Mesodermal cell (in vitro differentiated cells): ENCODE data around the gene COX7B2. TPM values are rescaled to one million over a fixed set of nuclear protein-coding genes. Genes with fewer than 3 reads are reported as not detected.

Experiments used
- H3K27ac ChIP-seq: 2 replicates; pipeline ENCODE4 v1.7.0; 2013; ENCODE audit warnings: mild to moderate bottlenecking, low read depth, low read length, moderate library complexity; ENCODE audit not compliant: severe bottlenecking
- H3K36me3 ChIP-seq: 2 replicates; pipeline ENCODE4 v1.7.1; 2013; ENCODE audit warnings: mild to moderate bottlenecking, low read length, moderate library complexity; ENCODE audit not compliant: control insufficient read depth, insufficient read depth
- H3K4me1 ChIP-seq: one replicate; pipeline ENCODE4 v1.7.1; 2013; ENCODE audit warnings: mild to moderate bottlenecking, low read length; ENCODE audit not compliant: insufficient read depth, control insufficient read depth, poor library complexity, severe bottlenecking
- H3K4me3 ChIP-seq: 2 replicates; pipeline ENCODE4 v1.7.0; 2013; ENCODE audit warnings: low read length, control low read depth, mild to moderate bottlenecking; ENCODE audit not compliant: insufficient read depth, poor library complexity, severe bottlenecking; ENCODE audit errors: extremely low read depth
- H3K9me3 ChIP-seq: 2 replicates; pipeline ENCODE4 v1.7.1; 2013; ENCODE audit warnings: mild to moderate bottlenecking, low read length, moderate library complexity; ENCODE audit not compliant: control insufficient read depth
- WGBS, 2 experiments: methylation state at CpG; one replicate each; pipeline ENCODE4 v1.1.5; 2013; ENCODE audit warnings: missing lambda C conversion rate in 2 of 2; ENCODE audit not compliant: insufficient coverage in 2 of 2; 5-methylcytosine and 5-hydroxymethylcytosine counted together
- polyA plus RNA-seq, 2 experiments: library from polyadenylated mRNA; stranded (reverse); fragments of 50-300 nt; gene quantifications; one replicate each; pipeline ENCODE4 v1.2.3, GENCODE V29; 2013

Gene COX7B2, protein sequence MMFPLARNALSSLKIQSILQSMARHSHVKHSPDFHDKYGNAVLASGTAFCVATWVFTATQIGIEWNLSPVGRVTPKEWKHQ
- not detected for polyA plus RNA-seq (2013, experiment 1 of 2)
- polyA plus RNA-seq (2013, experiment 2 of 2) = not detected

DNA sequence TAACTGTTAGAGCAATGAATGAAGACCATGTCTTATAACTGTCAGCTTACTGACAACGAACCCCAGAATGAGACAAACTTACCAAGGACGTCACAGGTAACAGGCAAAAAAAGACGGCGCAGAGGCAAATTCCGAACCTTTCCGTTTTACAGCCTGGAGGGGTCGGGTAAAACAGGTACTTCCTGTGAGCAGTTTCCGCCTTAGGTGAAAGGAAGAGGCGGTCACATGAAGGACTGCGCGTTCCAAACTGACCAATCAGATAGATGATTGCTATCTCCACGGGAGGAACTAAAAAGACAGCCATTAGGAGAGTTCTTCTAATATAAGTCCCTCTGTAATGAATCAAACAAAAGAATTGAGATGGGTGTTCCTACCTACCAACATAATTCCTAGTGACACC is at the start of gene COX7B2:
Gene COX7B2 (minus strand): TSS at position 168 of the 400 bp plus-strand sequence. CDS start 174,053 bp downstream, outside the sequence.
- Histone ChIP-seq H3K36me3 (no peaks in the 10 kb centered on the region), H3K4me1 (no peaks in the 10 kb centered on the region), H3K27ac (no peak within 1 kb of the TSS), H3K4me3 (no peak within 1 kb of the TSS), H3K9me3 (no peaks in the 10 kb centered on the region)
- WGBS, 2 experiments = 86 to 89% methylated on average over 8 of the region's 12 CpGs

DNA sequence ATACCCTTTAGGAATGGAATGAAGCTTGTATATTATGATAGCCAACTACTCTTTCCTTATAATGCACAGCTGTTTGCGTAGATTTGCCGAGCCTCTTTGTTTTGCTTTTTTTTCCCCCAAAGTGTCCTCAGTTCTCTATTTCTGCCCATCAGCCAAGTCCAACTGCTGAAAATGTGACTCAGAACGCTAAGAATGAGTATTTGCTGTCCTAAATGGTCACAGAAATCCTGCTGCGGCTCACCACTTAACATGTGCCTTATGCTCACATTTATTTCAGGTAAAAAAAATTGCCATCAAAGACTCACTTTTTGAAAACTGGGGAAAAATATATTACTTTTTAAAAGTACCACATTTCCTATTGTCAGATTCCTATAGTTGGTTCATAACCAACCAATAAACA is 47.4 kb upstream of the COX7B2 start:
- Histone ChIP-seq H3K36me3 (no peaks in the 10 kb centered on the region), H3K4me1 (no peaks in the 10 kb centered on the region), H3K27ac (no peak overlapping the region), H3K9me3 (no peaks in the 10 kb centered on the region), H3K4me3 (no peak overlapping the region)
- WGBS, 2 experiments = 76 to 88% methylated on average over 2 to 3 of the region's 4 CpGs

DNA sequence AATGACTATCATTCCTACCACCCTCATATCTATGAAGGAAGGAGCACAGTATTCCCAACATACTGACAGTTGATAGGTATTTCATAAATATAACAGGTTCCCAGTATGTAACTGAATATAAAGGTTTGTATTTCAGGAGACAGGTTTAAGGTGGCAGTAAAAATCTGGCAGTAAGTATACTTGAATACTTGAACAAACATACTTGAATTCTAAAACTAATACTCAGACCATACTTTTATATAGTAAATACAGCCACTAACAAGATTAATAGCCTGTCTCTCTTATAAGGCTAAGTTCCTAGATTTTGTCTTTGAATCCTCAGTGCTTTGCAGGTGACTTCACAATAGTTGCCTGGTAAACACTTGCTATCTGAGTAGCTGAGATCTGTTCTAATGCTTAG is 46.6 kb upstream of the COX7B2 start:
- no peaks in the 10 kb centered on the region for H3K9me3 ChIP-seq
- H3K4me1 ChIP-seq = no peaks in the 10 kb centered on the region
- no peak overlapping the region for H3K4me3 ChIP-seq
- H3K27ac ChIP-seq = no peak overlapping the region
- H3K36me3 ChIP-seq = no peaks in the 10 kb centered on the region

DNA sequence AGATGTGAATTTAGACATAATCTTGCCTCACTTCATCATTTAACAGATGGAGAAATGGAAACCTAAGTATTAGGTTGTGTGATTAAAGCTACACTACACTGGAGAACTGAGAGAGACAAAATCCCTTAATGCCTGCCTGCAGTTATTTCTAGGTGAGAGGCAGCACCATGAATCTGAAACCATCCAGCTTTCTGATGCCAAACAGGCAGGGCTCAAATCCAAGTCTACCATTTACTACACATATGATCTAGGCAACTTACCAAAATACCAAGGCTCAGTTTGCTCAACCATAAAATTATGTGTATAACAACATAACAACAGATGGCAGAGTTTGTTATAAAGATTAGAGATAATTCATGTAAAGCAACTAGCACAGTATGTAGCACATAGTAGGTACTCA is 45.6 kb upstream of the COX7B2 start:
- H3K9me3 ChIP-seq = no peaks in the 10 kb centered on the region
- no peaks in the 10 kb centered on the region for H3K36me3 ChIP-seq
- H3K4me1 ChIP-seq = no peaks in the 10 kb centered on the region
- no peak overlapping the region for H3K4me3 ChIP-seq
- no peak overlapping the region for H3K27ac ChIP-seq

DNA sequence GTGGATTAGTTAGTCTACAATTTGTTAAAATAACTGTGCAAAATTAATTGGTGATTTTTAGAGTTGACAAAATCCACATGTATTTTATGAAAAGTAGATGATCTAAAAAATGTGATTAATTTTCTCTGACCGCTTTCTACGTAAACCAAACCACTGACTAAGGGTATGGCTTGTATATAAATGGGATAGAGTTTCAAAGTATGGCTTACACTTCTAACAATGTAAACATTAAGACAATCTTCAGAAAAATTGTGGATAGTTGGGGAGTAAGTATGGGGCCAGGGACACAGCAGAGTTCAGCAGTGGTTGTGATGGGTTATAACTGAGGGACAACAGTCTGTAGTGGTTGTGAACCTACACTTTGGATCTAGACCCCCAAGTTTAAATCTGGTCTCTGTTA is 44.5 kb upstream of the COX7B2 start:
- Histone ChIP-seq H3K36me3 (no peaks in the 10 kb centered on the region), H3K9me3 (no peaks in the 10 kb centered on the region), H3K27ac (no peak overlapping the region), H3K4me1 (no peaks in the 10 kb centered on the region), H3K4me3 (no peak overlapping the region)
- no CpG with 5 or more reads among the region's 2 CpGs for WGBS, 2 experiments

DNA sequence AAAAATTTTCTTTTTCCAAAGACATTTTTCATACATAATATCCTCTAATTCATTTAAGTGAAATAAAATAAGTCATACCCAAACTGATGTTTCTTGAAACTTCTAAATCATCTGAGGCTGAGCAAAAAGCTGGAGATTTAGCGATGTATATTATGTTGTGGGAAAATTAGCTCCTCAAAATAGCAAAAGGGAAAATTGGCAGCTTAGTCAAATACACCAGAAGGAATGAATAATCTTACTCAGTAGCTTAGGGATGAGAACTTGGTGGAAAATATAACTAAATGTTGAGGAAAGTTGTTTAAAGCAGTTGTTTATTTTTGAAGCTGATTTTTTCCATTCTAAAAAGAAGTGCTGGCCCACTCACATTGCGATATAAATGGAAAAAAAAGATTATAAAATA is 43.4 kb upstream of the COX7B2 start:
- Histone ChIP-seq H3K4me1 (no peaks in the 10 kb centered on the region), H3K27ac (no peak overlapping the region), H3K36me3 (no peaks in the 10 kb centered on the region), H3K9me3 (no peaks in the 10 kb centered on the region), H3K4me3 (no peak overlapping the region)
- no CpG with 5 or more reads among the region's 2 CpGs for WGBS, 2 experiments

DNA sequence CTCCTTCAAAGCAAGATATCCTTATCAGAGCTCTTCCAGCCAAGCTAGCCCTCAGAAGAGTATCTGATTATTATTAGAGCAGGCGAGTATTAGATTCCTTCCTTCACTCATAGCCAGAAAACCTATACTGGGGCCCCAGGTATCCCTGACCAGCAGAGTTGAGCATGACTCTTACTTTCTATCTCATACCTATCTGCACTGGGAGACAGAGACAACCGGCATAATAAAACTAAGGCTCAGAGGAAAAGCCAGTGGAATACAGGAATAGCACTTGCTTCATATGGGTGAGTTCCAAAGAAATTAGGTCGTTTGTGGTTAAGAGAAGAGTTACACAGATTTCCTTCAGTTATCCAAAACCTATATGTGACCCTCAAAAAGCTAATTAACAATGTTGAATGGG is 41.8 kb upstream of the COX7B2 start:
- Histone ChIP-seq H3K4me3 (no peak overlapping the region), H3K9me3 (no peaks in the 10 kb centered on the region), H3K27ac (no peak overlapping the region), H3K36me3 (no peaks in the 10 kb centered on the region), H3K4me1 (no peaks in the 10 kb centered on the region)
- WGBS, 2 experiments = no CpG with 5 or more reads among the region's 3 CpGs

DNA sequence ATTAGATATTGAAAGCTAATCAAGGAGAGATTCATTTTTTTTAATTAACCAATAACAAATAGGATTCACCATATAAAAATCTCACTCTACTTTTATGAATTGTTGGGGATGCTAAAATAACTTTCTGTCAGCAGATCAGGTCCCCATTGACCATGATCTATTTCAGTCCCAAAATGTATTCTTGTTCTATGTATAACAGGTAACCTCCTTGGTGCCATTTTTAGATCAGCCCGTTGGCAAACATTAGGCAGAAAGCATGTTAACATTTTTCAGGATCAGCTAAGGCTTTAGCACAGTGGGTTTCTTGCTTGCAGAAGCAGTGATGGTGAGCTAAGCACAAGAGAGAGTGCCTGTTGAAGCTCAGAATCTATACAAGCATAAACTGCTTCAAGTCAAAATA is 40.8 kb upstream of the COX7B2 start:
- no peak overlapping the region for H3K27ac ChIP-seq
- WGBS, 2 experiments = 100% methylated on average over 1 of the region's 1 CpG; no CpG with 5 or more reads in 1 of the 2 experiments
- H3K4me3 ChIP-seq = no peak overlapping the region
- H3K36me3 ChIP-seq = no peaks in the 10 kb centered on the region
- no peaks in the 10 kb centered on the region for H3K9me3 ChIP-seq
- H3K4me1 ChIP-seq = no peaks in the 10 kb centered on the region

DNA sequence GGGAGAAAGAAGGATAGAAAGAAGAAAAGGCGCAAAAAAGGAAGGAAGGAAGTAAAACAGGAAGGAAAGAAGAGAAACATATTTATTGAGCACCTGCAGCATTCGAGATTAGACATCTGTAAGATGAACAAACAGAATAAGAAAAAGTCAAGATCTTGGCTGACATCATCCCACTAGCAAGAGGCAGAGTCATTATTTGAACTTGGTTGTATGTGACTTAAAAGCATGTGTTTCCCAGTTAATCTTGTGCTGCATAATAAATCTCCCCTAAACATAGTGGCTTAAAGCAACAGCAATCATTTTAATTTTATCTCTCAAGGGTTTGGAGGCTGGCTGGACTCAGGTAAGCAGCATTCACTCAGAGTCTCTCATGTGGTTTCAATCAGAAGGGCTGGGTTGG is 38.5 kb upstream of the COX7B2 start:
- no peaks in the 10 kb centered on the region for H3K36me3 ChIP-seq
- H3K27ac ChIP-seq = peak overlapping the region; percentile 70
- 74 to 78% methylated on average over 2 of the region's 2 CpGs for WGBS, 2 experiments
- no peaks in the 10 kb centered on the region for H3K9me3 ChIP-seq
- H3K4me1 ChIP-seq = no peaks in the 10 kb centered on the region
- no peak overlapping the region for H3K4me3 ChIP-seq

DNA sequence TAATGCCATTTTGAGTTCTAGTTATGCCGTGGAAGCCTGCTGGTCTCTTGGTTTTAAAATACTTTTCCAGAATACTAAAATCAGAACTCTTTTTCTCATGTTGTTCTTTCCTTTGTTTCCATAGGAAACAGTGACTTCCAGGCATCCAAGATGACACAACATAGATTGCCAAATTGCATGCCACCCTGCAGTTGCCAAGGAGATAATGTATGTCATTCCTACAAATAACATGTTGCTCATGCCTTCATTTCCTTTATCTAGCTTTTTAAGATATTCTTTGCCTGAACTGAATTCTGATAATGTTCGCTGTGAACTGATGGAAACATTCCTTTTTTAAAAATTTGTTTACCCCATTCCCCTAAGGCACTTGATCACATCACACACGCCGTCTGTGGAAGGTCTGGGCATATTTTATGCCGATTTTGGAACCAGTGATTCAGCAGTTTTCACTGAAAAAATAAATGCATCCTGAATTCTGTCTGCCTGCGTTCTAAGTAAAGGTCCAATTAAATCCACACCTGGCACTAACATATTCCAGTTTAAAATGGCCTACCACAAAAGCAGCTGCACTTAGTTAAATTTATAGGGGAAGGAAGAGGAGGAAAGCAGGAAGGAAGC is 38.0 kb upstream of the COX7B2 start:
- Histone ChIP-seq H3K36me3 (no peaks in the 10 kb centered on the region), H3K4me3 (no peak overlapping the region), H3K4me1 (no peaks in the 10 kb centered on the region), H3K27ac (peak overlapping the region; percentile 70), H3K9me3 (no peaks in the 10 kb centered on the region)
- 88 to 90% methylated on average over 3 to 5 of the region's 6 CpGs for WGBS, 2 experiments

DNA sequence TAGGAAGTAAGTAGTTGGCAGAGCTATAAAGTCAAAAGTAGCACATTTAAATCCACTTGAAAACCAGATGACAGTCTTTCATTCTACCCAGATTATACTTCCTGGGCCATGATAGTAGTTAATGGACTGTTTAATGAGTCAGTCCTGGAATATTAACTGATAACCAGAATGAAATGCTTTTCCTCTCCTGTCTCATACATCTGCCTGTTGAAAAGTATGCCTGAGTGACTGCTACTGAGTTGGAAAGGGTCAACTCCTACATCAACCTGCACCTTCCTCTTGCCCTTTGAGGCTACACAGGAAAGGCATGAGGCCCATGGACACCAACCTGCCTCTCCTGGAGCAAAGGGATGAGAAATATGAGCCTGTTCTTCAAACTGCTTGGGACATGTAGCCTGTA is 36.0 kb upstream of the COX7B2 start:
- Histone ChIP-seq H3K4me3 (no peak overlapping the region), H3K27ac (no peak overlapping the region), H3K4me1 (no peaks in the 10 kb centered on the region), H3K36me3 (no peaks in the 10 kb centered on the region), H3K9me3 (no peaks in the 10 kb centered on the region)
